CD14-positive monocyte (primary cell): ENCODE measurements around the gene LHPP. TPM values are rescaled to one million over a fixed set of nuclear protein-coding genes. Genes with fewer than 3 reads are reported as not detected.

Experiments
- DNase-seq, 3 donors: peaks; one replicate each; pipeline ENCODE4 v3.0.0-alpha.2; 2011 to 2022
- H2AFZ ChIP-seq: 2 replicates; pipeline ENCODE4 v1.6.0; 2012; ENCODE audit warnings: mild to moderate bottlenecking, low read depth, low read length, inconsistent platforms; ENCODE audit not compliant: insufficient read depth, poor library complexity, severe bottlenecking
- H3K27ac ChIP-seq, 2 donors: 1 replicate in 1 of 2; 2 replicates in 1 of 2; pipeline ENCODE4 v1.5.1; 2012 to 2013; ENCODE audit warnings: low read length in 2 of 2, control low read depth in 1 of 2, inconsistent platforms in 1 of 2, low read depth in 1 of 2, mild to moderate bottlenecking in 1 of 2
- H3K27me3 ChIP-seq, 2 donors: one replicate each; pipeline versions ENCODE4 v1.6.0 to v1.6.1; 2011 to 2013; ENCODE audit warnings: low read length in 2 of 2; ENCODE audit not compliant: control insufficient read depth in 2 of 2, insufficient read depth in 2 of 2
- H3K36me3 ChIP-seq, 2 donors: replicated peaks in 1 of 2; 1 replicate in 1 of 2; 2 replicates in 1 of 2; pipeline versions ENCODE4 v1.5.1 to v1.6.1; 2012 to 2013; ENCODE audit warnings: low read length in 2 of 2, control low read depth in 1 of 2, inconsistent platforms in 1 of 2, mild to moderate bottlenecking in 1 of 2; ENCODE audit not compliant: insufficient read depth in 2 of 2, control insufficient read depth in 1 of 2
- H3K4me1 ChIP-seq, 2 donors: 1 replicate in 1 of 2; 2 replicates in 1 of 2; pipeline versions ENCODE4 v1.5.1 to v1.6.1; 2012 to 2013; ENCODE audit warnings: low read length in 2 of 2, control low read depth in 1 of 2, inconsistent platforms in 1 of 2, mild to moderate bottlenecking in 1 of 2, moderate library complexity in 1 of 2; ENCODE audit not compliant: insufficient read depth in 2 of 2, control insufficient read depth in 1 of 2
- H3K4me2 ChIP-seq: replicated peaks from 2 replicates; pipeline ENCODE3; 2012; ENCODE audit warnings: low read length, moderate library complexity, mild to moderate bottlenecking; ENCODE audit not compliant: poor library complexity, severe bottlenecking; ENCODE audit errors: extremely low read depth
- H3K4me3 ChIP-seq, 3 experiments: fragments of 200-600 bp in 1 of 3; sonication (generic) in 1 of 3; replicated peaks in 1 of 3; 1 replicate in 2 of 3; 2 replicates in 1 of 3; pipeline ENCODE4 v1.5.1; 2011 to 2013; ENCODE audit warnings: low read length in 3 of 3, mild to moderate bottlenecking in 3 of 3, control low read depth in 2 of 3, low read depth in 2 of 3, inconsistent platforms in 1 of 3, moderate library complexity in 1 of 3
- H3K79me2 ChIP-seq: 2 replicates; pipeline ENCODE4 v1.6.0; 2012; ENCODE audit warnings: mild to moderate bottlenecking, control low read depth, inconsistent platforms, low read length, moderate library complexity; ENCODE audit not compliant: insufficient read depth
- H3K9ac ChIP-seq: 2 replicates; pipeline ENCODE4 v1.6.0; 2017; ENCODE audit warnings: low read length, mild to moderate bottlenecking; ENCODE audit not compliant: insufficient read depth, poor library complexity, severe bottlenecking
- H3K9me3 ChIP-seq, 2 donors: replicated peaks in 1 of 2; 1 replicate in 1 of 2; 2 replicates in 1 of 2; pipeline versions ENCODE4 v1.5.1 to v1.6.1; 2012 to 2013; ENCODE audit warnings: low read length in 2 of 2, control low read depth in 1 of 2; ENCODE audit not compliant: control insufficient read depth in 1 of 2, insufficient read depth in 1 of 2
- H4K20me1 ChIP-seq: 2 replicates; pipeline ENCODE4 v1.6.0; 2012; ENCODE audit warnings: mild to moderate bottlenecking, low read length, control low read depth, moderate library complexity; ENCODE audit not compliant: insufficient read depth
- H3K27ac Mint-ChIP-seq, 7 donors: one replicate each; pipeline ENCODE4 v1.8.0; 2020; ENCODE audit warnings: mild to moderate bottlenecking in 7 of 7, mixed read lengths in 7 of 7, moderate library complexity in 6 of 7, inconsistent platforms in 2 of 7
- H3K27me3 Mint-ChIP-seq, 3 donors: one replicate each; pipeline ENCODE4 v1.8.0; 2021 to 2022; ENCODE audit warnings: low read depth in 3 of 3, mild to moderate bottlenecking in 3 of 3, mixed read lengths in 3 of 3, moderate library complexity in 3 of 3, inconsistent platforms in 1 of 3
- H3K36me3 Mint-ChIP-seq, 2 donors: one replicate each; pipeline ENCODE4 v1.8.0; 2020; ENCODE audit warnings: mixed read lengths in 2 of 2, inconsistent platforms in 1 of 2, mild to moderate bottlenecking in 1 of 2
- H3K4me1 Mint-ChIP-seq: one replicate; pipeline ENCODE4 v1.8.0; 2020; ENCODE audit warnings: mild to moderate bottlenecking, mixed read lengths
- H3K4me3 Mint-ChIP-seq, 2 donors: one replicate each; pipeline ENCODE4 v1.8.0; 2020; ENCODE audit warnings: mild to moderate bottlenecking in 2 of 2, mixed read lengths in 2 of 2, moderate library complexity in 1 of 2
- H3K9me3 Mint-ChIP-seq, 7 donors: one replicate each; pipeline ENCODE4 v1.8.0; 2020 to 2022; ENCODE audit warnings: mixed read lengths in 7 of 7, mild to moderate bottlenecking in 6 of 7, moderate library complexity in 6 of 7, inconsistent platforms in 2 of 7
- WGBS: methylation state at CpG from one replicate; pipeline ENCODE4 v1.1.5; 2013; ENCODE audit warnings: missing lambda C conversion rate; ENCODE audit not compliant: insufficient coverage; 5-methylcytosine and 5-hydroxymethylcytosine counted together
- intact Hi-C, 2 donors: fragments of 100-400 bp; cut with micrococcal nuclease; formaldehyde crosslinking; loops; one replicate each; pipeline versions ENCODE4 v1.15.0 to v1.15.1; 2023
- polyA plus RNA-seq, 3 donors: library from polyadenylated mRNA; depleted of rRNA in 1 of 3; unstranded in 2 of 3; stranded (reverse) in 1 of 3; fragments of 300-500 nt in 2 of 3; fragments of >200 nt in 1 of 3; fragmentation: Illumina TruSeq in 2 of 3; gene quantifications; 1 replicate in 2 of 3; 2 replicates in 1 of 3; pipeline ENCODE4 v1.2.3, GENCODE V29; 2012 to 2021
- TF ChIP-seq, protein P1 (sequence below): fragments of 200-600 bp; IDR thresholded peaks from one replicate; pipeline ENCODE4 v1.8.0; 2022; ENCODE audit warnings: antibody characterized with exemption, mild to moderate bottlenecking

LHPP gene
- polyA plus RNA-seq, 3 donors: 15.2 to 20.6 (median 19.5) TPM

DNA sequence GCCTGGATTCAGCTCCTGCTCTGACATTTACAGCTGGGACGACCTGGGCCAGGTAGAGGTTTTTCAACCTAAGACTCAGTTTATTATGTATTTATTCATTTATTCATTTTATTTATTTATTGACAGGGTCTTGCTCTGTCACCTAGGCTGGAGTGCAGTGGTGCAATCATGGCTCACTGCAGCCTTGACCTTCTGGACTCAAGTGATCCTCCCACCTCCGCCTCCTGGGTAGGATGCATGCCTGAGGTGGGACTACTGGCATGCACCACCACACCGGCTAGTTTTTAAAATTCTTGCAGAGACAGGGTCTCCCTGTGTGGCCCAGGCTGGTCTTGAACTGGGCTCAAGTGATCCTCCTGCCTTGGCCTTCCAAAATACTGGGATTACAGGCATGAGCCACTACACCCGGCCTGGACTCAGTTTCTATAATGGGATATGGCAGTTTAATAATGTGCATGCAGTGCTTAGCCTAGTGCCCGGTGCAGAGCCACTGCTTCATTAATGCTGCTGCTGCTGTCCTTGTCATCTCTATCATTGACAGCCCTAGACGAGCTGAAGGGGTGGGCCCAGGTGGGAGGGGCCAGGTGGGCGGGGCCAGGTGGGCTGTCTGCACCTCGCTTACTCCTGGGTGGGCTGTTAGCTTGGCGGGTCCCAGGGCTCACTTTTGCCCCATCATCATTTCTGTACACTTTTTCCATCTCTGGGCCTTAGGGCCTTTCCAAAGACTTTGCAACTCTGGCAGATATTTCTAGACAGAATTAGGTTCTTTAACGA is 92.6 kb downstream of the LHPP start:
- no peaks in the 10 kb centered on the region for H3K4me1 ChIP-seq
- Mint-ChIP-seq H3K4me3 (no peak overlapping the region), H3K4me1 (no peaks in the 10 kb centered on the region), H3K9me3 (no peaks in the 10 kb centered on the region), H3K36me3 (peaks cover 0 to 1% of the 10 kb centered on the region in 2 donors), H3K27me3 (peaks cover 0 to 3% (median 3%) of the 10 kb centered on the region in 3 donors), H3K27ac (no peak overlapping the region)
- H3K4me3 ChIP-seq: no peak overlapping the region
- no peaks in the 10 kb centered on the region for H3K79me2 ChIP-seq
- no peak overlapping the region for H3K4me2 ChIP-seq
- DNase-seq: no peak
- no peak overlapping the region for H2AFZ ChIP-seq
- intact Hi-C loops: no loop called here
- no peak overlapping the region for H3K27ac ChIP-seq
- no peak overlapping the region for H3K9ac ChIP-seq
- H3K9me3 ChIP-seq: no peaks in the 10 kb centered on the region
- WGBS: 100% methylated on average over 4 of the region's 10 CpGs
- H4K20me1 ChIP-seq: no peaks in the 10 kb centered on the region
- H3K27me3 ChIP-seq: no peaks in the 10 kb centered on the region
- no peaks in the 10 kb centered on the region for H3K36me3 ChIP-seq
- TF ChIP-seq, protein P1, sequence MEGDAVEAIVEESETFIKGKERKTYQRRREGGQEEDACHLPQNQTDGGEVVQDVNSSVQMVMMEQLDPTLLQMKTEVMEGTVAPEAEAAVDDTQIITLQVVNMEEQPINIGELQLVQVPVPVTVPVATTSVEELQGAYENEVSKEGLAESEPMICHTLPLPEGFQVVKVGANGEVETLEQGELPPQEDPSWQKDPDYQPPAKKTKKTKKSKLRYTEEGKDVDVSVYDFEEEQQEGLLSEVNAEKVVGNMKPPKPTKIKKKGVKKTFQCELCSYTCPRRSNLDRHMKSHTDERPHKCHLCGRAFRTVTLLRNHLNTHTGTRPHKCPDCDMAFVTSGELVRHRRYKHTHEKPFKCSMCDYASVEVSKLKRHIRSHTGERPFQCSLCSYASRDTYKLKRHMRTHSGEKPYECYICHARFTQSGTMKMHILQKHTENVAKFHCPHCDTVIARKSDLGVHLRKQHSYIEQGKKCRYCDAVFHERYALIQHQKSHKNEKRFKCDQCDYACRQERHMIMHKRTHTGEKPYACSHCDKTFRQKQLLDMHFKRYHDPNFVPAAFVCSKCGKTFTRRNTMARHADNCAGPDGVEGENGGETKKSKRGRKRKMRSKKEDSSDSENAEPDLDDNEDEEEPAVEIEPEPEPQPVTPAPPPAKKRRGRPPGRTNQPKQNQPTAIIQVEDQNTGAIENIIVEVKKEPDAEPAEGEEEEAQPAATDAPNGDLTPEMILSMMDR: no peak

DNA sequence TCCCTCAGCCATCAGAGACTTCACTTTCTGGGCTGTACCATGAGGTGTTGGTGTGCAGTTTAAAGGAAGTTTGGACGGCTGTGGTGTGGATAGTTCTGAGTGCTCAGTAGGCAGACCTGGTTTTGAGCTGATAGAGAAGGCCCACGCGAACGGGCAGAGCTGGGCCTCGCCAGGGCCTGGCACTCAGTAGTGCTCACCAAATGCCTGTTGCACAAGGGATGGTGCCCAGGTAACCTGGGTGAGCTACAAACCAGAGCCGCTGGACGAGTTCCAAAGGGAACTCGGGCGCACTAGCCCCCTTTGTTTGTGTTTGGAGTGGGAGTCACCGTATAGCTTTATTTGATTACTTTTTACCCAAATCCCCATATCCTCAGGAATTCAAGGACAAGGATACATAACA is 95.5 kb downstream of the LHPP start:
- intact Hi-C loops: no loop called here
- Mint-ChIP-seq H3K27ac (no peak overlapping the region), H3K9me3 (peaks cover 0 to 10% (median 3%) of the 10 kb centered on the region in 7 donors), H3K4me3 (no peak overlapping the region), H3K36me3 (peaks cover 0 to 5% of the 10 kb centered on the region in 2 donors), H3K4me1 (peaks cover 3% of the 10 kb centered on the region), H3K27me3 (peaks cover 2 to 4% (median 3%) of the 10 kb centered on the region in 3 donors)
- Histone ChIP-seq H3K4me2 (no peak overlapping the region), H2AFZ (no peak overlapping the region), H3K27me3 (no peaks in the 10 kb centered on the region), H3K36me3 (no peaks in the 10 kb centered on the region), H3K4me1 (no peaks in the 10 kb centered on the region), H3K79me2 (no peaks in the 10 kb centered on the region), H4K20me1 (no peaks in the 10 kb centered on the region), H3K4me3 (no peak overlapping the region), H3K9me3 (no peaks in the 10 kb centered on the region), H3K27ac (no peak overlapping the region), H3K9ac (no peak overlapping the region)
- no peak for DNase-seq
- 96% methylated on average over 5 of the region's 10 CpGs for WGBS
- TF ChIP-seq, protein P1: no peak
